Limb (tissue), 2 donors: ENCODE data around the gene TFF1.
A peak's percentile ranks its signal among the peaks of the same experiment; 100 is the strongest.

Experiments
- DNase-seq, 2 donors: peaks; one replicate each; pipeline ENCODE4 v3.0.0-alpha.2; 2016; ENCODE audit errors: extremely low spot score in 2 of 2

TFF1 gene

DNA sequence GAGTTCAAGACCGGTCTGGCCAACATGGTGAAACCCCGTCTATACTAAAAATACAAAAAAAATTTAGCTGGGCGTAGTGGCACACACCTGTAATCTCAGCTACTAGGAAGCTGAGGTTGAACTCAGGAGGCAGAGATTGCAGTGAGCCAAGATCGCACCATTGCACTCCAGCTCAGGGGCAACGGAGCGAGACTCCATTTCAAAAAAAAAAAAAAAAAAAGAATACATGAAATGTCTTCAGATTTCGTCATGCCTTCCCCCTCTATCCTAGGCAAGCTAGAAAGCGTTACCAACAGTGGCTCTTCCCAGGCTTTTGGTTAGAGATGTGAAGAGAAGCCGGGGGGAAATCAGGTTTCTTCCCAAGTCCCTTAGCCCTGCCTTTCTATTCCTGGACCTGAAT, 3.6 kb downstream of the TFF1 start:
- no peak for DNase-seq

DNA sequence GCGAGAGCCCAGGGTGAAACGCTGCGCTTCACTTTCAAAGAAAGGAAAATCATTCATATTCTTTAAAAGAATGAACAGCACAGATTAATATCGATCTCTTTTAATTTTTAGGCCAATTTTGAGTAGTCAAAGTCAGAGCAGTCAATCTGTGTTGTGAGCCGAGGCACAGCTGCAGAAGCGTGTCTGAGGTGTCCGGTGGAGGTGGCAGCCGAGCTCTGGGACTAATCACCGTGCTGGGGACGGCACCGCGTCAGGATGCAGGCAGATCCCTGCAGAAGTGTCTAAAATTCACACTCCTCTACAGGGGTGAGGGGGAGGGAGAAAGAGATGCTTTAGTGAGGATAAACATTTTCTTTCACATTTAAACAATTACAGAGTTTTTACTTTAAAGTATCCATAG, 4.1 kb downstream of the TFF1 start:
- no peak for DNase-seq

- no peak for DNase-seq
Observed at GRCh38 chr21:42361286-42361685, 5.0 kb downstream of the TFF1 start.

DNA sequence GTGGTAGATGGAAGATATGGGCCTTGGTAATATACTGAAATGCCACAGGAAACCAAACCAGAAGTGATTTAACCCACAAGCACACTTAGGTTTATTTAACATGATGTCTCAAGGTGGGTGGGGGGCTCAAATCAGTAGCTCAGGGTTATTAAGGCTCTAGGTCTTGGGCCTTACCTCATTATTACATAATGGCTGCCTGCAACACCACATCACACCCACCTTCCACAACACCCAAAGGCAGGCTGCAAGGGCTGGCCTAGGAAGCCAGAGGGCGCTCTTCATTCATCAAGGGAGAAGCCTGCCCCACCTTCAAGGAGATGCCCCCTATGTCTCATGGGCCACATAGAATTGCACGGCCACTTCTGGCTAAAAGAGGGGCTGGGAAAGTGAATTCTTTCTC, 6.0 kb downstream of the TFF1 start:
- DNase-seq, result no peak

- no peak for DNase-seq
Observed at GRCh38 chr21:42358937-42359336, 7.4 kb downstream of the TFF1 start.

GRCh38 chr21:42358261-42358660, 8.1 kb downstream of the TFF1 start:
- no peak for DNase-seq

- DNase-seq, result no peak
Observed at GRCh38 chr21:42357307-42357706, 9.0 kb downstream of the TFF1 start.

- no peak for DNase-seq
Observed at GRCh38 chr21:42356650-42357049, 9.7 kb downstream of the TFF1 start.

GRCh38 chr21:42356046-42356445, 10.3 kb downstream of the TFF1 start:
- no peak for DNase-seq

- DNase-seq, result no peak
Observed at GRCh38 chr21:42353623-42354022, 12.7 kb downstream of the TFF1 start.

DNA sequence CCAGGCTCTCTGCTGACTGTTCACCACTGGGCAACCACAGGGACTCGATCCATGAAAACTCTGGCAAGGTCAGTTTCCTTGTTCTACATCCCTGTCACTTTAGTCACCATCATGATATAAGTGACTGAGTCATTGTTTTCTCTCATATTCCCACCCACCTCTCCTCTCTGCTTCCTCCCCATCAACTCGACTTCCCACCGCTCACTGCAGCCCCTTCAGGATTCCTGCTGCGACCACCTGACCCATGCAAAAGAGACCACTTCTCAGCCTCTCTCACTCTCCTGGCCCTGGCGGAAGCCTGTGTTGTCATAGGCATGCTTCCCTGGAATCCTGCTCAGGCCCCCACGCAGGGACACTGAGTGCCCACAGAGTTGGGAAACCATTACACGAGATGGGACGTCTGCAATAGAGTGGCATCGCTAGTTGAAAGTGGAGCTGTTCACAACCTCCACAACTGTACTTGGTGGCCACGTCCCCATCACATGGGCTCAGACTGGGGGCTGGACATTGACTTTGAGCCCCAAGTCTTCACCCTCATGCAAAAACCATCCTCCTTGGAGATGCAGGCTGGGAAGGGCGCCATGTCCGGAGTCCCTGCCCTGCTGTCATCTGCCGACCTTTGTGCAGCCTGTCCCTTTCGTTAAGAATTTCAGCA, 13.8 kb downstream of the TFF1 start:
- DNase-seq, result peak in 1 of 2 donors; percentile 4

- peak in 1 of 2 donors; percentile 10 for DNase-seq
Observed at GRCh38 chr21:42351626-42352440, 14.5 kb downstream of the TFF1 start.

DNA sequence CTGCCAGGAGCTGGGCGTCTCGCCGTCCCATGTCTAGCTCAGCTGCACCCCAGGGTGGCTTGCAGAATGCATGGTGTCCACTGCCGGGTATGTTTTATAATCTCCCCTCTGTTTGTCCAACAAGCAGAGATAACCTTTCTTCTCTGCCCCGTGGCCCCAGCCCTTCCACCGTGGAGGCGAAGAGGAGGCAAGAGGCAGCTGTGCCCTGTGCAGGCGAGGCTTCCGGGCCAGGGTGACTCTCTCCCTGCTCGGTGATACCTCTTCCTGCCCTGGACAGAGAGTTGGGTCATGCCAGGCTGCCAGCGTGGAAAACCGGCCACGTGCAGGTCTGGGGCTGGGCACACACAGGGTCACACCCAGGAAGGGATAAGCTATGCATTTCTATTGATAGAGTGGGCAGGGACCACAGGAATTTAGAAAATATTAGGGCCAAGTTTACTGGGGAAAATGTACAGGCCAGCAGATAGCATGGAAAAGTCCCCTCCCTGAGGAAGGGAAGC, 15.4 kb downstream of the TFF1 start, which contains the start of gene TFF2:
TFF2 (minus strand) TSS at position 68 of the 500 bp plus-strand sequence; CDS start at position 31, 37 bp downstream.
- DNase-seq, result peak in 1 of 2 donors; percentile 20

DNA sequence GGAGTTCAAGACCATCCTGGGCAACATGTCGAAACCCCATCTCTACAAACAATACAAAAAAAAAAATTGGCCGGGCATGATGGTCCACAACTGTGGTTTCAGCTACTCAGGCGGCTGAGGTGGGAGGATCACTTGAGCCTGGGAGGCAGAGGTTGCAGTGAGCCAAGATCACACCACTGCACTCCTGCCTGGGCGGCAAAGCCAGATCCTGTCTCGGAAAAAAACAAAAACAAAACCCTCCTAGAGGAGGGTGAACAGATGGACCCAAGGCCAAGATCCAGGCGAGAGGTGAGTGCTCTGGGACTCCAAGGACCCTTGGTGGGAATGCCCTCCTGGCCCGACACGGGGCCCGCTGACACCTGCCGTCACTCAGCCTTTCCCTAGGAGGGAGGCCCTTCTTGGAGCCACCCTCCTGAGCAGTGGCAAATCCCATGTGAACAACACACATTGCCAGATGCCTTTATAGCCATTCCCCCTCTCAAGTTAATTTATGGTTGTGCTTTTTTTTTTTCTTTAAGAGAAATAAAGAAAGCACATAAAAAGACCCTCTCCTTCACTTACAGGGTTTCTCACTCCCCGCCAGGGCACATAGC, 15.9 kb downstream of the TFF1 start:
- peak in 1 of 2 donors; percentile 17 for DNase-seq

GRCh38 chr21:42349420-42350317, 16.7 kb downstream of the TFF1 start:
- peak in 1 of 2 donors; percentile 16 for DNase-seq

- DNase-seq, result peak in 1 of 2 donors; percentile 14
Observed at GRCh38 chr21:42348762-42349161, 17.6 kb downstream of the TFF1 start.

- DNase-seq, result peak in 1 of 2 donors; percentile 29
Observed at GRCh38 chr21:42347601-42348327, 18.6 kb downstream of the TFF1 start.

DNA sequence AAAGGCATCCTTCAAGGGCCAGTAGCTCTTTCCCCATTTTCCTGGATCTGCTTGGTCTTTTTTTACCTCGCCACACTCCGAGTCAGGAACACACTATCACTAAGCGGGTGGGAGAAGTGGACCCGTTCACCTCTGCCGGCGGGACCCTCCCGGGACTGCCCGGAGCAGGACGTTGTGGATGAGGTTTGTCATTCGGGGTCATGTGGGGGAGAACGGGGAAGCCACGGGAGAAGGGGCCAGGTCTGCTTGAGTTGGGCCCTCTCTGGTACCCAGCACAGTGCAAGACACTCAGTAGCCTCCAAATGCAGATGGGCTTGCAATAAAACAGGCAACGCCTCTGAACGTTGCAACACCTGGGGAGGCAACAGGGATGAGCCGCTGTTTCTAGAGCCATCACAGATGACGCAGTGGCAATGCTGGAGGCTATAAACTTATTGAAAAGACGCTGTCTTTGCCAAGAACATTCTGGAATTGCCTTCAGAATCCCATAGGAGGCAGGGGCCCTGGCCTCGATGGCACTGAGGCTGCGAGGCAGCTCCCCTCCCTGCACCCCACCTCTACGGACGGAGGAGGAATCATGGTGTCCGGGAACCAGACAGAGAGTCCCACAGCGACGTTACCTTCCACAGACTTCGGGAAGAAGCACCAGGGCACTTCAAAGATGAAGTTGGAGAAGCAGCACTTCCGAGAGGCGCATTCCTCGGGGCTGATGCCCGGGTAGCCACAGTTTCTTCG, 19.3 kb downstream of the TFF1 start:
- peak in 1 of 2 donors; percentile 7 for DNase-seq

DNA sequence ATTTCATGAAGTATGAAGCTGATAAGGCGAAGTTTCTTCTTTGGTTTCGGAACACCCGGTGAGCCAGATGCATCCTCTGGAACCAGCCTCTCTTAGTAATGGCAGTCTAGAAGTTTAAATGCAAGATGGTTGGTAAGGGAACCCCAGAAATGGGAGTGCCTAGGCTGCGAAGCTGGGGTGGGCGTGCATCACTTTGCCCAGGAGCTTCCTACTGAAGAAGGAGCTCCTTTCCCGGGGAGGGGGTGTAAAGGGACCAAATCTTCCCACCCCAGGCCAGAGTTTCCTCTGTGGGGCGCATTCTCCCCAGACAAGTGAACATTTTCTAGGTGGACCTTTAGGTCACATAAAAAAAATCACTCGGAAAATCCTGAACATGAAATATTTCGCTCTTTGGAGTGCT, 19.9 kb downstream of the TFF1 start:
- DNase-seq, result no peak

GRCh38 chr21:42344631-42345030, 21.7 kb downstream of the TFF1 start:
- DNase-seq, result peak in 1 of 2 donors; percentile 17
